HG02870 (cell line): ENCODE results near the gene AGTR1.

Experiments
- ATAC-seq: cut with Tn5 transposase; IDR thresholded peaks from one replicate; pipeline ENCODE4 v1.9.1; 2021; ENCODE audit warnings: mild to moderate bottlenecking, moderate library complexity; ENCODE audit not compliant: unreplicated experiment

The AGTR1 gene

DNA sequence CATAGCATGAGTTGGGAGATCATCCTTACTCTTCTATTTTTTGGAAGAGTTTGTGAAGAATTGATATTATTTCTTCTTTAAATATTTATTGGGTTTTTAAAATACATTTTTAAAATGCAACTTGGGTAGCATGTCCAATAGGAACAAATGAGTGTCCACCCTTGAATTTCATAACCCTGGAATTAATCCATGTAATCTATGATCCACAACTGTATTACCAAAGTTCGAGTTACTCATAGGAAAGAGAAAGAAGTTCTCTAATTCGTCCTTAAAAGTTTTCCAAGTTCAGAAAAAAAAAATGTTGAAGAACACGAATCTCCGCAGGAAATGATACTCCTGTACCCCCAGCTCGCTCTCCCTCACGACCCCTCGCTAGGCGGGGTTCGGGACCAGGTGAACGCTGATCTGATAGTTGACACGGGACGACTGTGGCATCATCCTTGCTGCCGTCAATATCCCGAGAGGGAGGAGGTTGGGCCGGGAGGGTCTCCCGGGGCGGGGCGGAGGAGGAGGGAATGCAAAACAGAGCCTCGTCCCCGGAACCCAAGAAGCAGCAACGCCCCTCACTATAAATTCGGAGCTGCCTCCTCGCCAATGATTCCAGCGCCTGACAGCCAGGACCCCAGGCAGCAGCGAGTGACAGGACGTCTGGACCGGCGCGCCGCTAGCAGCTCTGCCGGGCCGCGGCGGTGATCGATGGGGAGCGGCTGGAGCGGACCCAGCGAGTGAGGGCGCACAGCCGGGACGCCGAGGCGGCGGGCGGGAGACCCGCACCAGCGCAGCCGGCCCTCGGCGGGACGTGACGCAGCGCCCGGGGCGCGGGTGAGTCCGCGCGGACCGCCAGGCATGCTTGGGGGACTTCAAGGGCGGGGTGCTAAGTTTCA lies at the start of gene AGTR1:
Gene AGTR1 (plus strand): TSS at position 598 of the 884 bp plus-strand sequence. CDS start 43,133 bp downstream, outside the sequence.
- ATAC-seq = no peak

DNA sequence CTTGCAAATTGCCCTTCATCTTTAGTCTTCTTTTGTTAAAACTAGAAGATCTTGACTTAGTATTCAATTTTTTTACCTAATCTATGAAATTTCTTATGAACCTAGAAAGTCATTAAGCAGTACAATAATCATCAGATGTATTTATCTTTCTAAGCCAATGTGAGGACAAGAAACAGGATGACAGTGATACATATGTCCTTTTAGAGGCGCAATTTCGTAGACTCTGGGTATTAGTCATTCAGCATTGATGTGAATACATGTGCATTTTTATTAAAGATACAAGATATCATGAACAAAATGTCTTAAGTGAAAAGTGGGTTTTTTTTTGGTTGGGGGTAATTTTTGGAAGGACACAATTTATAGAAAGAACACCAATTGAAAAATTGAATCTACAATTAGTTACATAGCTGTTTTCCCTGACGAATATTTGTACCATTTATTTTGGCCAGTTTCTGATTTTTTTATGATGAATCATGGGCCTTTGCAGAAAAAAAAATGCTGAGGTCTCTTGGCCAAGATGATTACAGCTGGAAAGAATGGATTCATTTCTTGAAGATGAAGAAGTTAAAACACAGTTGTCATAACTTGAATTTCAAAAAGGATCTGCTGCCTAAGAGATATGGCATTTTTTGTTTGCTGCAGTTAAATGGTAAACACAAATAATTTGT lies 48.9 kb upstream of the AGTR1 start:
- ATAC-seq = no peak

DNA sequence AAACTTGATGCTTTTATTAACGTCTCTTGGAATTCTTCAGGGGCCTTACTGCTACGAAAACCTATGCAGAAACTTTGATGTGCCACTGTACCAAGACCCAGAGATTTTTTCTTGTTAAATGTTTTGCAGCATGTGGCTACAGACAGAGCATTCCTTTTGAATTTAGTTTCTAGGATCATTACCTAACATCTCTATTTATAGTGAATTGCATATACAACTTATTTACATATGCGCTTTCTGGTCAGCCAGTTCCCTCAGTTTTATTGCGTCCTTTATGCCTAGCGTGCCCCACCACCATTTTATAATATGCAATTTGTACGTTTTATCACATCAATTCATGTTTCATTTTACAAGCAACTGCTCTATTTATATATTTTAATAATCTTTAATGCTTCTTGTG lies 46.2 kb upstream of the AGTR1 start:
- ATAC-seq = no peak

DNA sequence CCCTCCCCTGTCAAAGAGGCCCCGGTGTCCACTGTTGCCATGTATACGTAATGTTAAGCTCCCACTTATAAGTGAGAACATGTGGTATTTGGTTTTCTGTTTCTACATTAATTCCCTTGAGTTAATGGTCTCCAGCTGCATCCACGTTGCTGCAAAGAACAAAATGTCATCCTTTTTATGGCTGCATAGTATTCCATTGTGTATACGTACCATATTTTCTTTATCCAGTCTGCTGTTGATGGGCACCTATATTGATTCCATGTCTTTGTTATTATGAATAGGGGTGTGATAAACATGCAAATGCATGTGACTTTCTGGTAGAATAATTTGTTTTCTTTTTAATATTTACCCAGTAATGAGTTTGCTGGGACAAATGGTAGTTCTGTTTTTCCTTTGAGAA lies 43.3 kb upstream of the AGTR1 start:
- no peak for ATAC-seq

DNA sequence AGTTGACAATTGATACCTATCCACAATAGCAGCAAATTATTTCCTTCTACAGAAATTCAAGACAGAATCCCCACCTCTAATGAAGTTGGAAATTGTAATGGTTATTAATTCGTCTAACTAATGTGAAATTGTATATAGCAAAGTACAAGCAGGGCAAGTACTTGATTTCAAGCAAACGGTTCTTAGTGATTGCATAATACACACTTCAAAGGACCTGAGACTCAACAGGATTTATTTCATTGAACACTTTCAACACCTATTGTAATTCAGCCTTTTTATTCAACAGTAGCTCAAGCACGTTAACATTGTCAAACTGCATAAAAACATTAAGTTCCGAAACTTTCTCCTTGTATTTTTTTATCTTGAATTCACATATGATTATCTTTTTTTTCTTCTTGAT lies 40.2 kb upstream of the AGTR1 start:
- no peak for ATAC-seq

DNA sequence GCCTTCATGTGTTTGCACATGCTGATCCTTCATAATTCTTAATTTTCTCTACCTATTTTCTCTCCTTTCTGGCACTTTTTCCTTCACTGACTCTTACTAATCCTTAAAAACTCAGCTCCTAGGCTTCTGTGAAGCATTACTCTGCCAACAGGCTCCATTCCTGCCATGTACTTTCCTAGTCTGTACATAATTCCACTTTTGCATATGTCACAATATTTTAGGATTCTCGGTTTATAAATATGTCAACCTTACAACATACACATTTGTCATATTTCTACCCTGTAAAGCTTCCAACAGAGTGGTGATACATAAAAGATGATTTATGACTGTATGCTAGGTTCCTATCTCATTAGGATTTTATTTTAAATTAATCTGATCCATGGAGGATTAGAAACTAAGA lies 38.2 kb upstream of the AGTR1 start:
- no peak for ATAC-seq

DNA sequence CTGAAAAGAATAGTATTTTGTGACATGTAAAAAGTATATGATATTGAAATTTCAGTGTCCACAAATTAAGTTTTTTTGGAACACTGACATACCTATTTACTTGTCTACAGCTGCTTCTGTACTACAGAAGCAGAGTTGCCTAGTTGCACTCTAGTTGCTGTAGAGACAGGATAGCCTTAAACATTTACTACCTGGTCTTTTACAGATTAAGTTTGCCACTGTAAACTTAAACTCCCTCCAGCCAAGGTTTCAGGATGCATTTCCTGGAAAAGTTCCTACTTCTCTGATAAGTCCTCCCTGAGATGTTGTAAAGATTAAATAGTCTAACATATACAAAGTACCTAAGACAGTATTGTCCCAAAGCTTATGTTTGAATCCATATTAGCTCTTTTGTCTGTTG lies 17.4 kb upstream of the AGTR1 start:
- no peak for ATAC-seq

DNA sequence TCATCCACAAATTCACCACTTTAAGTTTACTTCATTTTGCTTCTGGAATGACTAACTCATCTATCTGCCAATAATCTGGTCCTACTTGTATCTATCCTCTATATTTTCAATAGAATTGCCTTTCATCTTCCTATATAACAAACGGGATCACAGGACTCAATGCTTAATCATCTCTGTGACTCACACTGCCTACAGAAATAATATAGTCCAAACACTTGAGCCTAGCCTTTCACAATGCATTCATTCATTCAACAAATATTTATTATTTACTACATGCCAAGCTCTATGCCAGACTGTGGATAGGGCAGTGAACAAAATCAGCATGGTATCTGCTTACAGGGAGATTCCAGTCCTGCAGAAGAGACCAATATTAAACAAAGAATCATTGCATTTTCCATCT lies 16.6 kb upstream of the AGTR1 start:
- ATAC-seq = no peak

DNA sequence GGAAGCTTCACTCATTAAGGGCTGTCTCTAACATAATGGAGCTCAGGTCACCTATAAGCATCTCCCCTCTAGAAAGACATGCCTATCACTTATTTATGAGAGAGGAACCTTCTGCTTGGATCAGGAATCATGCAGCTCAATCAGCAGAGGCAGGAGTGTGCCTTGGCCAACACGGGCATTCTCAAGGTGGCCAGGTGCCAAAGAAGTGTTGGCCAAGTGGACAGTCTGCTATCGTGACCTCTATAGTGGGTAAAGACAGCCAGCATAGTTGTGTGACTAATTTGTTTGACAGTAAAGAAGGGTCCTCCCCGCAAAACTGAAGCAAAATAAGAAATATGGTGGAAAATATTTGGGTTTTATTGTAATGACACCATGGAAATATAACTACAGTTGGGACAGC lies 14.7 kb upstream of the AGTR1 start:
- ATAC-seq = no peak

DNA sequence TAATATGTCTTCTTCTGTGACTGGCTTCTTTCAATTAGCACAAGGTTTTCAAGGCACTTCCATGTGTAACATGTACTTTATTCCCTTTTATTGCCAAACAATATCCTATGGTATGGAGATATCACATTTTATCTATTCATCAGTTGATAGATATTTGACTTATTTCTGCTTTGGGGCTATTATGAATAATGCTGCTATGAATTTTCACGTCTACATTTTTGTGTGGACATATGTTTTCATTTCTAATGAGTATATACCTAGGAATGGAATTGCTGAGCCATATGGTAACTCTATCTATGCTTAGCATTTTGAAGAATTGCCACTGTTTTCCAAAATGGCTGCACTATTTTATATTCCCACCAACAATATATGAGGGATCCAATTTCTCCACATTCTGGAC lies 3.6 kb upstream of the AGTR1 start:
- ATAC-seq = no peak

DNA sequence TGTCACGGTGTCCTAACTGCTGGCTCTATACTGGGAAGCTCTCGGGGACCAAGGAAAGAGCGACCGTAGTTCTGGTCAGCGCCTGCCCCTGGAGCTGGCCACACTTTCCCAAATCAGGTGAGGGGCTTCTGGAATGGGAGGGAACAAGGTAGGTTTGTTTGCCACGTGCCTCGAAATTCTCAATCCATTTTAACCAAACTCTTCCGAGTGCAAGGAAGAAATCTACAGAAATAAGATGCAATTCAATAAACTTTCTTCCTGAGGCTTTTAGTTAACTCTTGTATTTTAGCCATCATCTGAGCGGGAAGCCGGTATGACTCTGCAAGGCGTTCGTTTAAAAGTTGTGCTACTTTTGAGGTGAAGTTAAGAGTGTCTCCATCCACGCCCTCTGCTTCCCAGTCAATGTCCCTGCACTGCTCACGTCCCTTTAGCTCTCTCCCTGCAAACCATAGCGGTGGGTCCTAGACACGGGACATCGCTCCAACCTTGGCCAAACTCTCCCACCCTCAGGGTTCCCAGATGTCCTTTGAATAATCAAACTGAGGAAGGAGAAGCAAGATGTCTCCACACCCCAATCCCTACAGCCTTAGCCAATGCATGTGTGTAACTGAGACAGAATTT lies 597 bp downstream of the AGTR1 start:
- no peak for ATAC-seq

DNA sequence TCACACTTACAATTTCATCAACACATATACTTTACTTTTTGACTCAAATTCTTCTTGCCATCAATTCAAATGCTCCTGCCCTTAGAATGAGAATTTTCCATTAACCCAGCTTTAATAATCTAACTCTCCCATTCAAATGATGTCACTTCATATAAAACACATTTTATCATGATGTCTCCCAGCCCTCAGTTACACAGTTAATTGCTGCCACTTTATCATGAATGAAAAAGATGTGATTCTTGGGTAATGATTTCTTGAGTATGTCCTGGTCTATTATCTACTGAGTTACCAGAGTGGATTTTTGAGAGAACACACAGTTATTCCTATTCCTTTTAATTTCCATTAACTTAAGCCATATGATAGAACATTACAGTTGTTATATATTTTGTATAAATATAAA lies 7.6 kb downstream of the AGTR1 start:
- ATAC-seq = no peak

DNA sequence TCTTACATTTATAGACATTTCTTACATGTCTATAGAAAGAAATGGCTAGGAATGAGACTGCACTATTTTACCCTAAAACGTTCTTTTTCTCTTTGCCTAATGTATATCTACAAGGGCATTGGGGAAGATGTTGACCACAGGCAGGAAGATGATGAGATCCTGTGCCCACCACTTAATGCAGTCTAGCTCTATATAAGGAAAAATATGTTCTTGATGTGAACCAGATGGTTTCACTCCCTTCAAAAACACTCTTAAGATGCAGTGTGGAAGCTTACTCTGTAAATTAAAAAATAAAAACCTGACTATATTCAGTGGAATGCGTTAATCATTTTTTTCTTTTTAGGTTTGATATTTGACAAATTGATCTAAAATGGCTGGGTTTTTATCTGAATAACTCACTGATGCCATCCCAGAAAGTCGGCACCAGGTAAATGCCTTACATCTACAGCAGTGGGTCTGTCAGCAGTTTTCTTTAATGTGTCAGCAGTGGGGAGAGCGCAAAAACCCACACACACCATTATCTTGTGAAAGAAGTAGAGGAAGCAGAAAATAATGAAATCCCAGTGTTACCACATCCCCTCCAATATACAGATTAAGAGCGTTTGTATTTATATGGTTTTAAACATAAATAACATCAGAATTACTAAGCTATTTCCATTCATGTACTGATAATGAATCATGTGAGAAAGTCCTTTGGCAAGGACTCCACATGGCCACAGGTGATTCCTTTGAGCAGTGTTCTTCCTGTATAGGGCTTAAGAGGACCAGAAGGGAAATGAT lies 10.1 kb downstream of the AGTR1 start:
- ATAC-seq = no peak

DNA sequence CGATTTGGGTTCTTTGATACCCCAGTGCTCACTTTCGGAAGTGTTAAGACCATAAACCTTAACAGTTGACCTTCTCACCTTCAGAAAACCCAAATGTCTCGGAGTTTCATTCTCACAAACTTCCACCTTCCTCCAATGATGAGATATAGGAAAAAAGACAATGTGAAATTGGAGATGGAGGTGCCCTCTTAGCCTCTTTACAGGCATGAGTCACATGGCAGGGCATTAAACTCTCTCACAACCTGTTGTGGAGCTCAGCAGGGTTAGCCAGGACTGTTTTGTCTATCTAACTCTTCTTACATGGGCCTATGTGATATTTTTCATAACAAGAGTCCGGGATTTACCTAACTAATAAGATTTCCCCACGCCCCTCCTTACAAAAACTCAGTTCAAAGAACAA lies 10.7 kb downstream of the AGTR1 start:
- no peak for ATAC-seq

DNA sequence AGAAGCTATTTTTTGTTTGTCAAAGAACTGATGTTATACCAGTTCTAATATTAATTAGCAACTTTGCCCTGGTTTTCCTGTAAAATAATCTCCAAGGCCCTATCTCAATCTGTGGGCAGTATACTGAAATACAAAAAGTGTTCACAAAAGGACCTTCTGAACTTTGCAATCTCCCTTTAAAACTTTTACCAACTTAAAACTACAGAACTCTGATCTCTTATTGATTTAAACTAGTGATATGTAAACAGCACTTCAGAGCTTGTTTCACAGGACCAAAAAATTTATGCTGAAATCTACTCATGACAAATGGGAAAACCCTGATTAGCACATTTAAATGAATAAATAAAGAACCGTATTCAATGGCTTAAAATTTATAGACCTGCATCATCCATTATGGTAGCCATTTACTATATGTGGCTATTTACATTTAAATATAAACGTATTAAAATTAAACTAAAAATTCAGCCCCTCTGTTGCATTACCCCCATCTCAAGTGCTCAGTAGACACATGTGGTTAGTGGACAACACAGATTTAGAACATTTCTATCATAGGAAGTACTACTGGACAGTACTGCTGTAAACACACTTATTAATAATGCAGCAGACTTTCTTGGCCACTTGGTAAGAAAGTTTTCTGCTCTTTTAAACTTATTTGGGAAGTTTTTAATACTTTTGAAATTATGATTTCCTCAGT lies 12.0 kb downstream of the AGTR1 start:
- ATAC-seq = no peak

DNA sequence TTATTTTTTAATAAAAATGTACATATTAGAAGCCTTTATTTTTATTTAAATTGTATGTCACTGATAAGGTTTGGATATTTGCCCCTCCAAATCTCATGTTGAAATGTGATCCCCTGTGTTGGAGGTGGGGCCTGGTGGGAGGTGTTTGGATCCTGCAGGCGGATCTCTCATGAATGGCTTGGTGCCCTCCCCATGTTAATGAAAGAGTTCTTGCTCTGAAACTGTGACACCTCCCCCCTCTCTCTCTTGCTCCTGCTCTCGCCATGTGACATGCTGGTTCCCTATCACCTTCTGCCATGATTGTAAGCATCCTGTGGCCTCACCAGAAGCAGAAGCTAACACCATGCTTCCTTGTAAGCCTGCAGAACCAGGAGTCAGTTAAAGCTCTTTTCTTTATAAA lies 13.0 kb downstream of the AGTR1 start:
- no peak for ATAC-seq

DNA sequence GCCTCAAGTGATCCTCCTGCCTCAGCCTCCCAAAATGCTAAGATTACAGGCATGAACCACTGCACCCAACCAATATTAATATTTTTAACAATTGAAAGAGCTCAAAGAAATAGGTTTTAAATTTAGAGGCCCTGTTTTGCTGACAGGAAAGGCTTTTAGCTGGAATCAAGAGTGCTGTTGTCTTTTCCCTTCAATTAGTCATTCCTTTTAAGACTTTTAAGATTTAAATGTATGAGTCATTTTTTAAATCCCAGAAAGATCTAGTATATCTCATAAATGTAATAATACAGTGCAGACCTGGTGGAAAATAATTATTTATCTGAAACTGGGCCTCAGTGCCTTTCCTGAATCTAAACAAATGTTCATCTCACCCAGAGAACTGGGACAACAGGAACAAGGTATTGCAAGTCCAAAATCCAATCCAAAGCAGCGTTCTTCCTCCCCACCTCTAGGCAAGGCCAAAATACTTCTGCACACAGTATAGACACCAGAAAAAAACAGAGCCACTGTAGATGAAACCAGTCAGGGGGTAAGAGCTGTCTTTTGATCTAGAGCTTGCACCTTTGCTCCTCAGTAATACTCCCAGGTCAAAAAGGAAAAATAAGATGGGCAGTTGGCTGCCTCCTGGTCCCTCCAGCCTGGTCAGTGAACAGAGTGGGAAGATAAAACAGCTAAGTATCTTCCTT lies 14.4 kb downstream of the AGTR1 start:
- no peak for ATAC-seq

DNA sequence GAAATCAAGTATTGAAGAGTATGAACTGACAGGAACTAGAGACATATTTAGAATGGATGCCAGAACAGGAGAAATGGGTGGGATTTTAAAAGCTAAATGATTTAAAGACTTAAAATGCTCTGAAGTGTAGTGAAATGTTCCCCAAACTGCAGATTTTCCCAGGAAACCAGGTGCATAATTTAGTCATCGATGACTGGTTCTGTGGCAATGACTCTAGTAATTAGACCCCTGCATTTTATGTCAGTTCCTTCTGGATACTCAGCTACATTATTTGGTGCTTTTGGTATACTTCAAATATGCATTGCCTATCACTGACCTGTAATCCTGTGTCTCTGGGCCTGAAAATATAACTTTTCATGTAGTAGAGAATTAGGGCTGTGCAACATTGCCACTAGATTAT lies 16.8 kb downstream of the AGTR1 start:
- no peak for ATAC-seq

DNA sequence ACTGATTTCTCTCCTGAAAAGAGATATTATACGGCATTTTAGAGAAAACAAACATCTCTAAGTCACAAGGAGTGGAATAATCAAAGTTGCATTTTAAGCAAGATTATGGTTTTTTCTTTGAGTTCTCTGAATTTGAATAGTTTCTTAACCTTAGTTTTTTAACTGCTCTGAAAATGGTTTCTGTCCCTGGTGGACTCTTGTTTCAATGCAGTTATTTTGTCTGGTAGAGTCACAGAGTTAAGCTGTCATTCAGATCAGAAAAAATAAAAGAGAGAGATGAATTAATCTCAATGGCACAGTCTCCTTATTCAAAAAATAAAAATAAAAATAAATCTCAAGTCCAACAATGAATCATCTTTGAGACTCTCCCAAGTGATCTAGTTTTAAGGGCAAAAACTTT lies 19.0 kb downstream of the AGTR1 start:
- ATAC-seq = no peak
